Inflammatory macrophage treated with lipopolysaccharide for 1 hour (primary cell): ENCODE results near the gene HPS5.
"Not testable (repeated sequence)": the region's sequence is repeated elsewhere in the genome, so short reads cannot be mapped to it uniquely, and the experiment has no call there.

ENCODE experiments used
- DNase-seq, 2 donors: peaks; one replicate each; pipeline ENCODE4 v3.0.0-alpha.2; 2020 to 2022

Gene HPS5

GRCh38 chr11:18315893-18316292 lies 6.0 kb downstream of the HPS5 start:
- DNase-seq: no peak

- DNase-seq: peak; percentile 76 to 88
Observed at GRCh38 chr11:18314784-18315523, 7.0 kb downstream of the HPS5 start.

GRCh38 chr11:18313965-18314763 lies 7.8 kb downstream of the HPS5 start:
- peak in 1 of 2 donors; percentile 47 for DNase-seq

GRCh38 chr11:18312663-18313420 lies 9.1 kb downstream of the HPS5 start:
- peak; percentile 40 to 52 for DNase-seq

GRCh38 chr11:18312012-18312411 lies 9.9 kb downstream of the HPS5 start:
- DNase-seq: no peak

GRCh38 chr11:18310800-18311340 lies 11.1 kb downstream of the HPS5 start:
- DNase-seq: peak in 1 of 2 donors; percentile 70

- DNase-seq: no peak
Observed at GRCh38 chr11:18309691-18310090, 12.2 kb downstream of the HPS5 start.

GRCh38 chr11:18308242-18308641 lies 13.7 kb downstream of the HPS5 start:
- DNase-seq: no peak

GRCh38 chr11:18307461-18308139 lies 14.3 kb downstream of the HPS5 start:
- no peak for DNase-seq

GRCh38 chr11:18304745-18305144 lies 17.2 kb downstream of the HPS5 start:
- no peak for DNase-seq

- DNase-seq: peak; percentile 61 to 64
Observed at GRCh38 chr11:18299721-18300120, 22.2 kb downstream of the HPS5 start.

GRCh38 chr11:18295316-18295715 lies 26.6 kb downstream of the HPS5 start:
- no peak for DNase-seq

GRCh38 chr11:18294862-18295261 lies 27.1 kb downstream of the HPS5 start:
- DNase-seq: no peak

GRCh38 chr11:18288911-18289310 lies 33.0 kb downstream of the HPS5 start:
- no peak for DNase-seq

GRCh38 chr11:18285841-18286240 lies 36.1 kb downstream of the HPS5 start:
- DNase-seq: no peak

- no peak for DNase-seq
Observed at GRCh38 chr11:18282626-18283025, 39.3 kb downstream of the HPS5 start.

- peak; percentile 16 to 23 for DNase-seq
Observed at GRCh38 chr11:18280438-18281045, 41.4 kb downstream of the HPS5 start.

- DNase-seq: peak; percentile 74 to 82
Observed at GRCh38 chr11:18277565-18278271, 44.2 kb downstream of the HPS5 start.

GRCh38 chr11:18271206-18271605 lies 50.7 kb downstream of the HPS5 start:
- no peak for DNase-seq

GRCh38 chr11:18270102-18270501 lies 51.8 kb downstream of the HPS5 start:
- no peak for DNase-seq

GRCh38 chr11:18269252-18269651 lies 52.7 kb downstream of the HPS5 start:
- DNase-seq: not testable (repeated sequence)
